Measurements from ENCODE around the gene ORC5. TPM values are rescaled to one million over a fixed set of nuclear protein-coding genes. Genes with fewer than 3 reads are reported as not detected.

The ORC5 gene
- total RNA-seq, 1 donor from 2014 or later: 16.7 TPM

GRCh38 chr7:104207348-104207730, 474 bp downstream of the ORC5 start:
- DNase-seq (ENCODE audit: low read depth): no peak
- H3K27me3 ChIP-seq (ENCODE audit: control insufficient read depth, insufficient read depth, low read length): no peaks in the 10 kb centered on the region
- no peak for TF ChIP-seq CTCF (IDR thresholded peaks at IDR 0.05; ENCODE audit: insufficient read depth, low read length, poor library complexity, severe bottlenecking)
- peak overlapping the region; percentile 100 for H3K4me3 ChIP-seq (ENCODE audit: low read depth, low read length)
- H3K36me3 ChIP-seq (ENCODE audit: control insufficient read depth, insufficient read depth, low read length): peaks cover 1% of the 10 kb centered on the region

GRCh38 chr7:104206841-104207240, 972 bp downstream of the ORC5 start:
- Histone ChIP-seq H3K4me3 (ENCODE audit: low read depth, low read length) (peak overlapping the region; percentile 100), H3K27me3 (ENCODE audit: control insufficient read depth, insufficient read depth, low read length) (no peaks in the 10 kb centered on the region), H3K36me3 (ENCODE audit: control insufficient read depth, insufficient read depth, low read length) (peaks cover 1% of the 10 kb centered on the region)
- no peak for TF ChIP-seq CTCF (IDR thresholded peaks at IDR 0.05; ENCODE audit: insufficient read depth, low read length, poor library complexity, severe bottlenecking)
- DNase-seq (ENCODE audit: low read depth): no peak

GRCh38 chr7:104198673-104199278, 9.0 kb downstream of the ORC5 start:
- Histone ChIP-seq H3K36me3 (ENCODE audit: control insufficient read depth, insufficient read depth, low read length) (peaks cover 5% of the 10 kb centered on the region), H3K4me3 (ENCODE audit: low read depth, low read length) (no peak overlapping the region), H3K27me3 (ENCODE audit: control insufficient read depth, insufficient read depth, low read length) (no peaks in the 10 kb centered on the region)
- no peak for DNase-seq (ENCODE audit: low read depth)
- no peak for TF ChIP-seq CTCF (IDR thresholded peaks at IDR 0.05; ENCODE audit: insufficient read depth, low read length, poor library complexity, severe bottlenecking)

GRCh38 chr7:104196161-104196560, 11.7 kb downstream of the ORC5 start:
- peaks cover 4% of the 10 kb centered on the region for H3K36me3 ChIP-seq (ENCODE audit: control insufficient read depth, insufficient read depth, low read length)
- no peak for DNase-seq (ENCODE audit: low read depth)
- no peak for TF ChIP-seq CTCF (IDR thresholded peaks at IDR 0.05; ENCODE audit: insufficient read depth, low read length, poor library complexity, severe bottlenecking)
- H3K4me3 ChIP-seq (ENCODE audit: low read depth, low read length): no peak overlapping the region
- no peaks in the 10 kb centered on the region for H3K27me3 ChIP-seq (ENCODE audit: control insufficient read depth, insufficient read depth, low read length)

GRCh38 chr7:104192434-104192833, 15.4 kb downstream of the ORC5 start:
- no peak for TF ChIP-seq CTCF (IDR thresholded peaks at IDR 0.05; ENCODE audit: insufficient read depth, low read length, poor library complexity, severe bottlenecking)
- H3K36me3 ChIP-seq (ENCODE audit: control insufficient read depth, insufficient read depth, low read length): no peaks in the 10 kb centered on the region

GRCh38 chr7:104185346-104185745, 22.5 kb downstream of the ORC5 start:
- Histone ChIP-seq H3K36me3 (ENCODE audit: control insufficient read depth, insufficient read depth, low read length) (no peaks in the 10 kb centered on the region), H3K4me3 (ENCODE audit: low read depth, low read length) (no peak overlapping the region), H3K27me3 (ENCODE audit: control insufficient read depth, insufficient read depth, low read length) (no peaks in the 10 kb centered on the region)
- no peak for TF ChIP-seq CTCF (IDR thresholded peaks at IDR 0.05; ENCODE audit: insufficient read depth, low read length, poor library complexity, severe bottlenecking)
- DNase-seq (ENCODE audit: low read depth): no peak

More at GRCh38 chr7:104192434-104192833, 15.4 kb downstream of the ORC5 start:
- no peak for DNase-seq (ENCODE audit: low read depth)
- H3K4me3 ChIP-seq (ENCODE audit: low read depth, low read length): no peak overlapping the region
- H3K27me3 ChIP-seq (ENCODE audit: control insufficient read depth, insufficient read depth, low read length): no peaks in the 10 kb centered on the region

All from kidney epithelial cell (primary cell).